ENCODE measurements around the gene ZNF622.

DNA sequence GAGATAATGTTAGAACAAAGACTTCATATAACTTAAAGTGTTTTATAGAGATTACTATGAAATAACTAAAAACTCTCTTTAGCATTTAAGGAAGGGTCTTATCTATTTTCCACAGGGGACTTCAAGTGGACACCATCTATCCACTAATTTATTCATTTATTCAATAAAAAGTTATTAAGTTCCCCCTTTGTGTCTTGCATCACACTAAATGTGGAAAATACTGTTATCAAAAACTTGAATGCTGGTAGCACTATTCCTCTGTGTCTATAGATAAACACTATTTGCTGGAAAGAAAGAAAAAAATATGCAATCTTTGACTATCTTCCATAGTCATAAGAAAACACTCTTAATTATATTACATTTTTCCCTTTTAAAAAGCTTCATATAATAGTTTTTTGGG, 20.1 kb upstream of the ZNF622 start:
- TF ChIP-seq, protein P1, sequence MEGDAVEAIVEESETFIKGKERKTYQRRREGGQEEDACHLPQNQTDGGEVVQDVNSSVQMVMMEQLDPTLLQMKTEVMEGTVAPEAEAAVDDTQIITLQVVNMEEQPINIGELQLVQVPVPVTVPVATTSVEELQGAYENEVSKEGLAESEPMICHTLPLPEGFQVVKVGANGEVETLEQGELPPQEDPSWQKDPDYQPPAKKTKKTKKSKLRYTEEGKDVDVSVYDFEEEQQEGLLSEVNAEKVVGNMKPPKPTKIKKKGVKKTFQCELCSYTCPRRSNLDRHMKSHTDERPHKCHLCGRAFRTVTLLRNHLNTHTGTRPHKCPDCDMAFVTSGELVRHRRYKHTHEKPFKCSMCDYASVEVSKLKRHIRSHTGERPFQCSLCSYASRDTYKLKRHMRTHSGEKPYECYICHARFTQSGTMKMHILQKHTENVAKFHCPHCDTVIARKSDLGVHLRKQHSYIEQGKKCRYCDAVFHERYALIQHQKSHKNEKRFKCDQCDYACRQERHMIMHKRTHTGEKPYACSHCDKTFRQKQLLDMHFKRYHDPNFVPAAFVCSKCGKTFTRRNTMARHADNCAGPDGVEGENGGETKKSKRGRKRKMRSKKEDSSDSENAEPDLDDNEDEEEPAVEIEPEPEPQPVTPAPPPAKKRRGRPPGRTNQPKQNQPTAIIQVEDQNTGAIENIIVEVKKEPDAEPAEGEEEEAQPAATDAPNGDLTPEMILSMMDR (conservative IDR thresholded peaks at IDR 0.05; ENCODE audit: low read length): no peak
- TF ChIP-seq EZH2phosphoT487 (IDR thresholded peaks at IDR 0.05; ENCODE audit: borderline replicate concordance): no peak
